Heart left ventricle (tissue), 16 donors: Measurements from ENCODE around the gene CFC1. TPM values are rescaled to one million over a fixed set of nuclear protein-coding genes. Genes with fewer than 3 reads are reported as not detected.
"Not testable (repeated sequence)": the region's sequence is repeated elsewhere in the genome, so short reads cannot be mapped to it uniquely, and the experiment has no call there.

Experiments used
- ATAC-seq, 4 donors: fragments of 200-7000 bp; cut with Tn5 transposase; one replicate each; pipeline ENCODE4 v1.9.1; 2020 to 2022; ENCODE audit warnings: moderate library complexity in 4 of 4, mild to moderate bottlenecking in 3 of 4, moderate number of reproducible peaks in 1 of 4
- DNase-seq, 5 donors: peaks; one replicate each; pipeline ENCODE4 v3.0.0-alpha.2; 2020
- H3K27ac ChIP-seq, 12 donors: fragments of 200-600 bp; sonication (generic) in 4 of 12; one replicate each; pipeline versions ENCODE4 v1.5.0 to v1.8.0; 2016 to 2022; ENCODE audit warnings: mild to moderate bottlenecking in 2 of 12
- H3K27me3 ChIP-seq, 9 donors: fragments of 200-600 bp; sonication (generic) in 2 of 9; one replicate each; pipeline versions ENCODE4 v1.5.1 to v1.8.0; 2016 to 2022; ENCODE audit warnings: mild to moderate bottlenecking in 3 of 9
- H3K36me3 ChIP-seq, 9 donors: fragments of 200-600 bp; sonication (generic) in 2 of 9; one replicate each; pipeline versions ENCODE4 v1.5.0 to v1.8.0; 2018 to 2022; ENCODE audit warnings: mild to moderate bottlenecking in 2 of 9
- H3K4me1 ChIP-seq, 12 donors: fragments of 200-600 bp; sonication (generic) in 4 of 12; one replicate each; pipeline versions ENCODE4 v1.5.0 to v1.8.0; 2016 to 2022; ENCODE audit warnings: mild to moderate bottlenecking in 3 of 12
- H3K4me3 ChIP-seq, 12 donors: fragments of 200-600 bp; sonication (generic) in 4 of 12; one replicate each; pipeline versions ENCODE4 v1.5.0 to v1.8.0; 2017 to 2022; ENCODE audit warnings: mild to moderate bottlenecking in 9 of 12, moderate library complexity in 4 of 12
- H3K9me3 ChIP-seq, 12 donors: fragments of 200-600 bp; sonication (generic) in 4 of 12; one replicate each; pipeline versions ENCODE4 v1.5.0 to v1.8.0; 2016 to 2022; ENCODE audit warnings: mild to moderate bottlenecking in 1 of 12
- WGBS, 4 donors: extraction: QIAGEN DNeasy Blood & Tissue Kit in 2 of 4; methylation state at CpG; one replicate each; pipeline versions ENCODE4 v1.1.5 to v1.1.7; 2013 to 2018; 5-methylcytosine and 5-hydroxymethylcytosine counted together
- intact Hi-C, 10 donors: fragments of 100-400 bp; cut with DNase I; formaldehyde crosslinking; loops; one replicate each; pipeline versions ENCODE4 v1.11.1 to v1.14.2; 2022
- polyA plus RNA-seq, 2 donors: library from polyadenylated mRNA; stranded (reverse); fragments of 200-250 nt; gene quantifications; one replicate each; pipeline ENCODE4 v1.2.3, GENCODE V29; 2013
- total RNA-seq, 9 donors: library from RNA; depleted of rRNA in 2 of 9; stranded (reverse); fragments of >200 nt in 2 of 9; fragmentation: NEBNext Ultra II Directional in 3 of 9; extraction: Animal tissue kit (Norgen Biotek cat#: 25700) in 3 of 9; gene quantifications; one replicate each; pipeline versions ENCODE4 v1.1.0 to v1.2.4, GENCODE V29; 2016 to 2023
- donor health status: ischemic (EF 13 %, LVEDD 7.1; RV severe dilation, severe dysfunction).
- donor health status: healthy with polysubstance abuse.
- donor health status: DM: no; HTN: yes; CAD: no.
- donor health status: DM: no; HTN: no; CAD: no.
- donor health status: ischemic (EF 25% LVEDD 6.9; RV normal size, moderate dysfunction).
- donor health status: ischemic (EF 25% LVEDD 5.7; RV mildly dilated, moderate dysfunction).
- donor health status: healthy.
- donor health status: DM: yes; HTN: yes; CAD: no.
- donor health status: ischemic (EF 35%, LVEDD 5.7; RV mildly dilated, moderate dysfunction).
- donor health status: nonischemic (EF 11% LVEDD 7.7; RV severe dilation, severe dysfunction).
- donor health status: DM: yes; HTN: yes; CAD: no.
- donor health status: PGD.
- donor health status: ischemic (EF 29% LVEDD 5.4; RV normal size, mild dysfunction).
- donor health status: nonischemic (EF 23%, LVEDD 6.1; RV moderate dilation, normal function).

The CFC1 gene
- total and polyA plus RNA-seq, 11 donors: 0.08 to 0.66 TPM; not detected in 9

DNA sequence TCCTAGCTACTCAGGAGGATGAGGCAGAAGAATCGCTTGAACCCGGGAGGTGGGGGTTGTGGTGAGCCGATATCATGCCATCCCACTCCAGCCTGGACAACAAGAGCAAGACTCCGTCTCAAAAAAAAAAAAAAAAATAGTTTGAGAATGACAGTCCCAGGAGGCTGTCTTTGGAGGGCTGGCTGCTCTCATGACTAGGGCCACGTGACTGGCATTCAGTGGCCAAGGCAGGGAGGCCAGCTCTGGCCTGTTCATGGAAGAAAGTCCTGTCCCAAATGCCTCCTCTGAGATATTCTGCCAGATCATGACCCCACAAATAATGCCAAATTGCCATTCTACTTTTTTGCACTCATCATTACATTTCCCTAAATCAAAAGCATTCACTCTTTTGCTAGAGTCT lies 54.4 kb downstream of the CFC1 start:
- H3K9me3 ChIP-seq: not testable (repeated sequence)

DNA sequence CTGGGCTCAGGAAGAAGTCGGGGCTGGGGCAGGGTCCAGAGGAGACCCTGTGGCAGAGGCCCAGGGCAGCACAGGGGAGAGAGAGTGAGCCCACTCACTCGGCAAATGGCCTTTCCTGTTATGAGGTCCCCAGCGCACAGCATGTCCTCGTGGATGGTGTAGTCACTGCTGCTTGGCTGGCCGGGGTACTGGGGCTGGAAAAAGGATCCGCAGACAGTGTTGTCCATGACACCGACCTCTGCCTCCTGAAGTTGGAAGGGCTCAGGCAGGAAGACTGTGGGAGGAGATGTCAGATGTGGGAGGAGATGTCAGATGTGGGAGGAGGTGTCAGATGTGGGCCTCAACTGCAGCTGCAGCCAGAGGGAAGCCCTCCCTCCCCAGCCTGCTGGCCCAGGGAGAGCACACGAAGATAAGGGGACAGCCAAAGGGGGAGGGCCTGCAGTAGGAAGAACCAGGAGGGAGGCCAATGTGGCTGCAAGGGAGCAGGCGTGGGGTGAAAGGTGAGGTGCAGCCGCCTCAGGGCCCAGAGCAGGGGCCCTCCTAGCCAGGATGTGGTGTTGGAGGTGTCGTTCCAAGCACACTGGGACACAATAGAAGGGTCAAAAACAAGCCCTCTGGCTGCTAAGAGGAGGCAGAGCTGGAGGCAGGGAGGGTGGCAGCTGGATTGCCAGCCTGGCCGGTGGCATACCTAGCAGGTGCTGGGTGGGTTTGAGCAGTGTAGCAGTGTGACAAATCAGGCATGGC lies 55.4 kb downstream of the CFC1 start:
- ATAC-seq: peak; percentile 10 to 42 (median 31)

More for the DNA sequence above, 54.4 kb downstream of the CFC1 start:
- H3K4me3 ChIP-seq, H3K36me3 ChIP-seq, H3K27me3 ChIP-seq, intact Hi-C loops, ATAC-seq, H3K27ac ChIP-seq, DNase-seq, H3K4me1 ChIP-seq: not testable (repeated sequence)
- WGBS, 4 donors: no CpG with 5 or more reads among the region's 5 CpGs

DNA sequence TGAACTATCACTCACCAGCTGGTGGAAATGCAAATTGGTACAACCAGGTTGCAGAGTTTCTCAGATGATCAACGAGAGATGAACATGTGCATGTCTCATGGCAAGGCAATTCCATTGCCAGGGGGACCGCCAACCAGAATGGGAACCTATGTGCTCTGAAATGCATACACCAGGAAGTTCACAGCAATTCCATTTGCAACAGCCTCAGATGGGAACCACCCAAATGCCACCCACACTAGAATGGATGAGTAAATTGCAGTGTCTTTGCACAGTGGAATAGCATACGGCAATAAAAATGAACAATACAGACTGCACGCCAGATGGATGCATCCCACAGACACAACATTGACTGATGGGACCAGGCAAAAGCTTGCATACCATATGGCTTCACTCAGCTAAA lies 56.6 kb downstream of the CFC1 start:
- H3K36me3 ChIP-seq, intact Hi-C loops, ATAC-seq, H3K27me3 ChIP-seq, H3K9me3 ChIP-seq, DNase-seq, H3K4me1 ChIP-seq, H3K27ac ChIP-seq, H3K4me3 ChIP-seq: not testable (repeated sequence)
- WGBS, 4 donors: no CpG with 5 or more reads among the region's 4 CpGs

More for the DNA sequence above, 55.4 kb downstream of the CFC1 start:
- H3K27ac ChIP-seq, H3K27me3 ChIP-seq, H3K4me3 ChIP-seq, H3K4me1 ChIP-seq, DNase-seq, H3K36me3 ChIP-seq, intact Hi-C loops, H3K9me3 ChIP-seq: not testable (repeated sequence)
- WGBS, 4 donors: 63% methylated on average over 1 of the region's 12 CpGs; no CpG with 5 or more reads in 3 of the 4 donors

Other genes starting within 250 kb of the CFC1 start
- gene PTPN18, start 243.5 kb downstream of the CFC1 start, total RNA-seq: 10 to 100 TPM in 8 of 9 donors, 1 to 10 TPM in 1; 9.7 to 42.5 (median 11.1) TPM
- gene PTPN18, start 243.5 kb downstream of the CFC1 start, polyA plus RNA-seq: 10 to 100 TPM; 16.3 to 16.8 TPM
- gene POTEI, start 90.2 kb downstream of the CFC1 start, total RNA-seq: not detected
- gene POTEI, start 90.2 kb downstream of the CFC1 start, polyA plus RNA-seq: not detected
- gene CFC1B, start 78.4 kb downstream of the CFC1 start, total RNA-seq: not detected
- gene CFC1B, start 78.4 kb downstream of the CFC1 start, polyA plus RNA-seq: not detected
- gene POTEJ, start 11.9 kb upstream of the CFC1 start, total RNA-seq: under 1 TPM in 1 of 9 donors, not detected in 8; 0.10 TPM
- gene POTEJ, start 11.9 kb upstream of the CFC1 start, polyA plus RNA-seq: not detected
- gene GPR148, start 129.5 kb upstream of the CFC1 start, total RNA-seq: not detected
- gene GPR148, start 129.5 kb upstream of the CFC1 start, polyA plus RNA-seq: not detected
- gene AMER3, start 156.0 kb upstream of the CFC1 start, total RNA-seq: not detected
- not detected for gene AMER3, start 156.0 kb upstream of the CFC1 start, polyA plus RNA-seq
- 1 to 10 TPM in 8 of 9 donors, under 1 TPM in 1; 0.68 to 5.5 (median 4.0) TPM for gene ARHGEF4, start 237.3 kb upstream of the CFC1 start, total RNA-seq
- gene ARHGEF4, start 237.3 kb upstream of the CFC1 start, polyA plus RNA-seq: 1 to 10 TPM in 1 of 2 donors, under 1 TPM in 1; 0.30 to 2.1 TPM